ENCODE data around the gene AASDH.

The AASDH gene

GRCh38 chr4:56387023-56388001 lies at the start of gene AASDH:
Gene AASDH, minus strand, starts transcription at chr4:56387491. Its CDS starts 3,192 bp downstream, at chr4:56384299.
- TF ChIP-seq GATA1 (IDR thresholded peaks at IDR 0.05; ENCODE audit: low read depth, low read length) (no peak), POLR2A (IDR thresholded peaks at IDR 0.05; ENCODE audit: low read length) (peak; percentile 99)
- DNase-seq: peak; percentile 97 to 98

DNA sequence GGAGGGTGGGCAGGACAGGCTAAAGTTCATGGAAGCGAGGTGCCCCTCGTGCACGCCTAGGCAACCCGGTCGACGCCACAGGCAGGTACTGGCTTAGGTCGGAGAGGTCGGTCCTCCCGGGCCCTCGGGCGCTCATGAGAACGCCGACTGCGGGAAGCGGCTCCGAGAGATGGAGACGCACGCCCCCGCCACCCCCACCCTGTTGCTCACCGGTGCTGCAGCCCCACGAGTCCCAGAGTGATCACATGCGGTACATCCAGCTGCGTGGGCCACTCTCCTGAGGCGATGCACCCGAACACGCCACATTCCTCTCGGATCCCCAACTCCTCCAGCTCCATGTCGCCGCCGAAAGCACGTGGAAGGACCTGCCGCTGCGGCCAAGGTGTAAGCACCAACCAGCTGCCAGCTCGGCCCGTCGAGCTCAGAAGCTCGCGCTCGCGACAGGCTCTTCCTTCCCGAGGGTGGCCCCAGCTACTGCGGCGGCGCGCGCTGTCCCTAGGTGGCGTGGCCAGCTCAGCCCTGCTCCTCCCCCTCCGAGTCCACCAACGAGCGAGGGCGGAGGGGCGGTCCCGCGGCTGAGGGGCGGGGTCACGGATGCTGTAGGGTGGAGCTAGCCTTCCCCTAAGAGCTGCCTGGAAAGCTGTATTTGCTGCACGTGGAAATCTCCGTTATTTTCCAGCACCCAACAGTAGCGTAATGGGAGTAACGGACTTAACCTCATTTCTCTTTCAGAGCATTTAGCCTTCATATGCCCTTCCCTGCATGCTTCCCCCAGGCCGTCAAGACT lies 48.0 kb upstream of the AASDH start, which contains the start of gene PPAT:
Gene PPAT (minus strand): TSS at position 476 of the 787 bp plus-strand sequence. CDS start 138 bp downstream, at position 338.
- TF ChIP-seq GATA1 (IDR thresholded peaks at IDR 0.05; ENCODE audit: low read depth, low read length) (no peak), POLR2A (IDR thresholded peaks at IDR 0.05; ENCODE audit: low read length) (peak; percentile 79)
- DNase-seq: peak; percentile 99

- no peak for TF ChIP-seq GATA1 (IDR thresholded peaks at IDR 0.05; ENCODE audit: low read depth, low read length)
- no peak for TF ChIP-seq POLR2A (IDR thresholded peaks at IDR 0.05; ENCODE audit: low read length)
- DNase-seq: peak; percentile 80 to 82
Observed at GRCh38 chr4:56434599-56435139, 47.4 kb upstream of the AASDH start.

GRCh38 chr4:56433280-56433679 lies 46.0 kb upstream of the AASDH start:
- TF ChIP-seq POLR2A (IDR thresholded peaks at IDR 0.05; ENCODE audit: low read length) (no peak), GATA1 (IDR thresholded peaks at IDR 0.05; ENCODE audit: low read depth, low read length) (no peak)
- DNase-seq: no peak

- TF ChIP-seq GATA1 (IDR thresholded peaks at IDR 0.05; ENCODE audit: low read depth, low read length) (no peak), POLR2A (IDR thresholded peaks at IDR 0.05; ENCODE audit: low read length) (no peak)
- no peak for DNase-seq
Observed at GRCh38 chr4:56430203-56430602, 42.9 kb upstream of the AASDH start.

- no peak for DNase-seq
- no peak for TF ChIP-seq GATA1 (IDR thresholded peaks at IDR 0.05; ENCODE audit: low read depth, low read length)
- TF ChIP-seq POLR2A (IDR thresholded peaks at IDR 0.05; ENCODE audit: low read length): no peak
Observed at GRCh38 chr4:56427179-56427578, 39.9 kb upstream of the AASDH start.

GRCh38 chr4:56426273-56426672 lies 39.0 kb upstream of the AASDH start:
- DNase-seq: no peak
- no peak for TF ChIP-seq GATA1 (IDR thresholded peaks at IDR 0.05; ENCODE audit: low read depth, low read length)
- TF ChIP-seq POLR2A (IDR thresholded peaks at IDR 0.05; ENCODE audit: low read length): no peak

GRCh38 chr4:56425518-56425917 lies 38.2 kb upstream of the AASDH start:
- TF ChIP-seq GATA1 (IDR thresholded peaks at IDR 0.05; ENCODE audit: low read depth, low read length): no peak
- TF ChIP-seq POLR2A (IDR thresholded peaks at IDR 0.05; ENCODE audit: low read length): no peak
- DNase-seq: no peak

DNA sequence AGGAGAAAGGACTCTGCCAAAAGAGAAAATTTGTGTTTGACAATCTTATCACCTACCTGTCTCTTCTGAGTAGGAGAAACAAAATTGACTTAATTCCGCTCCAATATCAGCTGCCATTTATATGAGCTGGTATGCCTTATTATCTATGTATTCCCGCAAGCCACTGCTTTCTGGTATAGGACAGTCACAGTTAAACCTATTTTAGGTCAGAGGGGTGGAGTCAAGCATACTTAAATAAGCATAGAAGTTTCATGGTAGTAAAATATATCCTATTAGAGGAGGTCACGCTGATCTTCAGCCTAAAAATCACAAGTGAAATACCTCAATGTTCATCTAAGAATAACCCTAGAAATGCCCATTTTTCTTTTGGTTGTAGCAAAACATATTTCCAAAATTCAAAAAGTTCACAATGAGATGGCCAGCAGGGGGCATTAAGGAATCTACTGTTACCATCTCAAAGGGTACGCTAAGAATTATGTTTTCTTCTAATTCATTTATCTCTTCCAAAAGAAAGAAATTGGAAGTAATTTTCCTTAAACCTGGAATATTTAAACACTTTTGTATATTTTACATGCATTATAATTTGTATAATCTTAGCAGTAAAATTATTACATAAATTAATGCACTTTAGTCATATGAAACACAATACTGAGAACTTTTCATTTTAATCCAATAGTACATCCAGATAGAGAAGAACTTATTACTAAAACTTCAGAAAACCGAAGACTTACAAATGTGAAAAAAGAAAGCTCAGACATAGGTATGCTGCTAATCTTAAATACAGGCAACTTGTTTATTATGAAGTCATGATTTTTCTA lies 37.6 kb upstream of the AASDH start:
- DNase-seq: peak; percentile 60 to 80
- no peak for TF ChIP-seq GATA1 (IDR thresholded peaks at IDR 0.05; ENCODE audit: low read depth, low read length)
- no peak for TF ChIP-seq POLR2A (IDR thresholded peaks at IDR 0.05; ENCODE audit: low read length)

DNA sequence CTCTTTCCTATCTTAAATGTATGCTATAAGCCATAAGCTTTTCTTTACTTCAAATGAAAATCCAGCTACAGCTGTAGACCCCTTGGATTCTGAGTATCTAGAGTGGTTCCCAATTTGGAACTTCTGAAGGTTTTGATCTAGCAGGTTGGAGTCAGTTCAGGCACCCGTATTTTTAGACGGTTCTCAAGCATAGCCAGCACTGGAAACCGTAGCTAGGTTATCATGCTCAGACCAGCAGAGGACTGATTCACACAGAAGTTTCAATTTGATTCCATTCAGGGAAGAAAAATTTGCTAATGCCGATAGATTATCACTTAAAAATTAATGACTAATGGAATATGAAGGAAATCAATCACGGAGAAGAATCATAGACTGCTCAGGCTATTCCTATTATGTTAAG lies 36.9 kb upstream of the AASDH start:
- no peak for DNase-seq
- no peak for TF ChIP-seq GATA1 (IDR thresholded peaks at IDR 0.05; ENCODE audit: low read depth, low read length)
- no peak for TF ChIP-seq POLR2A (IDR thresholded peaks at IDR 0.05; ENCODE audit: low read length)

DNA sequence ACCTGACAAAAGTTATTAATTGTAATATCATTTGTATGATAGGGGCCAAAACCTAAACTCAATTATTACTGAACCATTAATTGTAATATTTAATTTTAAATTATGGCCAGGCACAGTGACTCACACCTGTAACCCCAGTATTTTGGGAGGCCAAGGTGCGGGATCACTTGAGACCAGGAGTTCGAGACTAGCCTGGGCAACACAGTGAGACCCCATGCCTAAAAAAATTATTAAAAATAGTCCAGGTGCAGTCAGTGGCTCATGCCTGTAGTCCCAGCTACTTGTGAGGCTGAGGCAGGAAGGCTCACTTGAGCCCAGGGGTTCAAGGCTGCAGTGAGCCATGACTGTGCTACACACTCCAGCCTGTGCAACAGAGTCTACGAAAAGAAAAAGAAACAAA lies 30.1 kb upstream of the AASDH start:
- DNase-seq: no peak
- no peak for TF ChIP-seq POLR2A (IDR thresholded peaks at IDR 0.05; ENCODE audit: low read length)
- no peak for TF ChIP-seq GATA1 (IDR thresholded peaks at IDR 0.05; ENCODE audit: low read depth, low read length)

DNA sequence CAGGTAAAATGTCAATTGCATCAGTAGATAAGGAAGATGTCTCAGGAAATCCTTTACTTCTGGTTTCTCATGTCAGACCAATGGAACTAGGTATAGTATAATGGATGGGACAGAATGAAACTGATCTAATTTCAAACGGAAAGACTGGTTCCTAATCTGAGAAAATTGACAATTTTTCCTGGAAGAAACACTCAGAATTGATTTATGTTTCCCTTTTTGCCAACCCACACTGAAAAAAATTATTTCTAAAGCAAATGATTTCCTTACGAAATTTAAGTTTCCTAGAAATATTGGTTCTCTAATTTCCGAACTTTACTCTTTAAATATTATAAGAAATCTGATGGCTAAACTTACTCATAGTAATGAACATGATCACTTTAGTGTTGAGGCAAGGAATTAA lies 29.1 kb upstream of the AASDH start:
- TF ChIP-seq POLR2A (IDR thresholded peaks at IDR 0.05; ENCODE audit: low read length) (no peak), GATA1 (IDR thresholded peaks at IDR 0.05; ENCODE audit: low read depth, low read length) (no peak)
- no peak for DNase-seq

DNA sequence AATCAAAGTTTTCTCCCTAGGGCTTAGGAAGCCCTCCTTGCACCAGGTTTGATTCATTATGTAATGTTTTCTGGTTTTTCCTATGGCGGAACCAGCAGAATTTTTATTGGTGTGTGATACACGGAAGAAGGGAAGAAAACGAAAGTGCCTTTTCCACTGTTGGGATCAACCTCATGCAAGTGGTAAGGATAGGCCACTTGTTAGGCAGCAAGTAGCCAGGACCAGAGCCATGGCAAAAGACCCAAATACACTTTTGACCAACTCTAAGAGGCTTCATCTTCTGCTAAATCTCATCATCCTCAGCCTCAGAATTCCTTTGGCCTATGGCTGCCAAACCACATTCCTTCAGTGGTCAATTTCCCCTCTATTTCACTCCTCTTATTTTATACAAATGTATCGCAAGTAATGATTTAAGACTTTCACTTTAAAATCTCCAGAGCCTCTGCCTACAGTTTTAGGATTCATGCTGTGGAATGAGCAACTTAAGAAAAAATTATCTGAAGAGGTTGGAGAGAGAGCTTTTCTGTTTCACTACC lies 26.9 kb upstream of the AASDH start:
- no peak for DNase-seq
- TF ChIP-seq GATA1 (IDR thresholded peaks at IDR 0.05; ENCODE audit: low read depth, low read length) (no peak), POLR2A (IDR thresholded peaks at IDR 0.05; ENCODE audit: low read length) (no peak)
